ENCODE data around the gene ANTXR1.

GRCh38 chr2:69221512-69221911 lies 208.5 kb downstream of the ANTXR1 start:
- no peak for TF ChIP-seq POLR2A (IDR thresholded peaks at IDR 0.05)
- TF ChIP-seq CTCF (IDR thresholded peaks at IDR 0.05 in 8 of 11, conservative IDR thresholded peaks at IDR 0.05 in 3 of 11) = no peak
- no peak for TF ChIP-seq POLR2AphosphoS5 (IDR thresholded peaks at IDR 0.05)

All from spleen (tissue), 7 donors.